A673 (cell line): ENCODE results near the gene LARGE2. TPM values are rescaled to one million over a fixed set of nuclear protein-coding genes. Genes with fewer than 3 reads are reported as not detected.

ENCODE experiments used
- BruUV-seq: library from RNA; stranded (reverse); fragments of 400-500 nt; replicated peaks from 2 replicates; lab custom pipeline; 2021; lab: Mats Ljungman, UMichigan
- CTCF ChIA-PET: fragments of 300-600 bp; sonication (Branson Sonifier 250); formaldehyde crosslinking; loops from one replicate; lab custom pipeline; 2022; ENCODE audit warnings: antibody characterized with exemption; lab: Charles Lee
- POLR2A ChIA-PET: fragments of 300-600 bp; sonication (Branson Sonifier 250); formaldehyde crosslinking; loops from one replicate; lab custom pipeline; 2022; ENCODE audit warnings: antibody characterized with exemption; ENCODE audit not compliant: low non-redundant PET; lab: Charles Lee
- DNase-seq: peaks from one replicate; pipeline ENCODE4 v3.0.0-alpha.2; 2015; ENCODE audit warnings: low spot score
- H3K27ac ChIP-seq: fragments of 200-600 bp; sonication (generic); 2 replicates; pipeline ENCODE4 v1.5.1; 2016; ENCODE audit warnings: mixed run types, low read depth, mild to moderate bottlenecking, mixed read lengths, antibody characterized with exemption, low read length; ENCODE audit not compliant: poor library complexity, severe bottlenecking
- H3K27me3 ChIP-seq: fragments of 200-600 bp; sonication (generic); replicated peaks from 2 replicates; pipeline ENCODE4 v1.6.1; 2017; ENCODE audit warnings: mixed run types, low read depth, mild to moderate bottlenecking, mixed read lengths, antibody characterized with exemption, low read length; ENCODE audit not compliant: insufficient read depth, poor library complexity
- H3K36me3 ChIP-seq: fragments of 200-600 bp; sonication (generic); 2 replicates; pipeline ENCODE4 v1.6.1; 2016; ENCODE audit warnings: mixed run types, mild to moderate bottlenecking, mixed read lengths, antibody characterized with exemption, low read length; ENCODE audit not compliant: insufficient read depth, poor library complexity, severe bottlenecking
- H3K4me1 ChIP-seq: fragments of 200-600 bp; sonication (generic); 2 replicates; pipeline ENCODE4 v1.6.1; 2017; ENCODE audit warnings: mixed run types, mild to moderate bottlenecking, mixed read lengths, antibody characterized with exemption, low read length; ENCODE audit not compliant: insufficient read depth, poor library complexity, severe bottlenecking
- H3K4me3 ChIP-seq: fragments of 200-600 bp; sonication (generic); 2 replicates; pipeline ENCODE4 v1.5.1; 2016; ENCODE audit warnings: low read depth, mixed run types, mild to moderate bottlenecking, mixed read lengths, low read length; ENCODE audit not compliant: poor library complexity, severe bottlenecking
- H3K9me3 ChIP-seq: fragments of 200-600 bp; sonication (generic); 2 replicates; pipeline ENCODE4 v1.6.1; 2016; ENCODE audit warnings: mixed run types, low read depth, mild to moderate bottlenecking, mixed read lengths, antibody characterized with exemption, low read length; ENCODE audit not compliant: poor library complexity, severe bottlenecking
- CTCF ChIP-seq: fragments of 300-800, 200-600 bp; sonication (generic); conservative IDR thresholded peaks from 2 replicates; pipeline ENCODE4 v1.5.1; 2017; ENCODE audit warnings: low read depth, mild to moderate bottlenecking, antibody characterized with exemption, low read length, moderate library complexity, mixed read lengths
- EZH2 ChIP-seq: fragments of 200-600 bp; sonication (generic); IDR thresholded peaks from 2 replicates; pipeline ENCODE4 v1.6.1; 2017; ENCODE audit warnings: borderline replicate concordance, low read depth, mild to moderate bottlenecking, mixed read lengths, antibody characterized with exemption, low read length; ENCODE audit not compliant: poor library complexity, severe bottlenecking
- intact Hi-C: fragments of 100-400 bp; cut with micrococcal nuclease; formaldehyde crosslinking; loops from one replicate; pipeline ENCODE4 v1.10.0; 2022; ENCODE audit not compliant: unreplicated experiment
- total RNA-seq: library from RNA; stranded (reverse); gene quantifications from 2 replicates; pipeline ENCODE4 v1.2.3, GENCODE V29; 2021

The LARGE2 gene
- total RNA-seq, 1 experiment from 2014 or later = 9.1 TPM

- intact Hi-C loops = no loop called here
- no TSS peak for BruUV-seq
- no peak overlapping the region for H3K27ac ChIP-seq
- no peak overlapping the region for H3K4me3 ChIP-seq
- H3K36me3 ChIP-seq = no peaks in the 10 kb centered on the region
- TF ChIP-seq EZH2 (no peak), CTCF (no peak)
- no peaks in the 10 kb centered on the region for H3K27me3 ChIP-seq
- no peaks in the 10 kb centered on the region for H3K9me3 ChIP-seq
- ChIA-PET POLR2A (interaction anchor here (0.5 kb wide), 1 partner anchor 121 kb away, joined by 5 read pairs; no protein-coding TSS in a partner anchor), CTCF (no interaction called here)
- peak; percentile 51 for DNase-seq
- peaks cover 26% of the 10 kb centered on the region for H3K4me1 ChIP-seq
These were observed 26.0 kb upstream of the LARGE2 start for GRCh38 chr11:45896422-45896984.

- BruUV-seq = no TSS peak
- intact Hi-C loops = no loop called here
- Histone ChIP-seq H3K4me3 (no peak overlapping the region), H3K36me3 (no peaks in the 10 kb centered on the region), H3K27me3 (no peaks in the 10 kb centered on the region), H3K27ac (no peak overlapping the region), H3K4me1 (peaks cover 26% of the 10 kb centered on the region), H3K9me3 (no peaks in the 10 kb centered on the region)
- DNase-seq = no peak
- TF ChIP-seq EZH2 (no peak), CTCF (no peak)
- CTCF ChIA-PET = interaction anchor here (0.6 to 1.2 kb wide), 2 partner anchors 24 to 25 kb away, joined by 3 read pairs; no protein-coding TSS in a partner anchor
- POLR2A ChIA-PET = interaction anchor here (0.6 kb wide), 1 partner anchor 826 kb away, joined by 3 read pairs; no protein-coding TSS in a partner anchor
These were observed 24.9 kb upstream of the LARGE2 start for GRCh38 chr11:45897556-45897955.

GRCh38 chr11:45899086-45899447 is 23.4 kb upstream of the LARGE2 start:
- Histone ChIP-seq H3K36me3 (no peaks in the 10 kb centered on the region), H3K27me3 (no peaks in the 10 kb centered on the region), H3K4me3 (peak overlapping the region; percentile 52), H3K4me1 (peaks cover 26% of the 10 kb centered on the region), H3K9me3 (no peaks in the 10 kb centered on the region), H3K27ac (no peak overlapping the region)
- no TSS peak for BruUV-seq
- TF ChIP-seq EZH2 (no peak), CTCF (no peak)
- DNase-seq = no peak
- intact Hi-C loops = no loop called here
- CTCF ChIA-PET = interaction anchor here (1.0 to 1.1 kb wide), 2 partner anchors 19 to 26 kb away, joined by 4 read pairs; no protein-coding TSS in a partner anchor
- POLR2A ChIA-PET = no interaction called here
